Measurements from ENCODE around the gene CTDSPL. TPM values are rescaled to one million over a fixed set of nuclear protein-coding genes. Genes with fewer than 3 reads are reported as not detected.
A peak's percentile ranks its signal among the peaks of the same experiment; 100 is the strongest.

Gene CTDSPL
- total RNA-seq, 1 experiment from 2014 or later = 5.4 TPM

GRCh38 chr3:37887824-37888223 lies 26.1 kb downstream of the CTDSPL start:
- no peak for DNase-seq (ENCODE audit: extremely low read depth, low read depth)

- no peak for DNase-seq (ENCODE audit: extremely low read depth, low read depth)
Observed at GRCh38 chr3:37888421-37888820, 26.7 kb downstream of the CTDSPL start.

- DNase-seq (ENCODE audit: extremely low read depth, low read depth) = no peak
Observed at GRCh38 chr3:37890522-37890921, 28.8 kb downstream of the CTDSPL start.

- DNase-seq (ENCODE audit: extremely low read depth, low read depth) = no peak
Observed at GRCh38 chr3:37891227-37891626, 29.5 kb downstream of the CTDSPL start.

DNA sequence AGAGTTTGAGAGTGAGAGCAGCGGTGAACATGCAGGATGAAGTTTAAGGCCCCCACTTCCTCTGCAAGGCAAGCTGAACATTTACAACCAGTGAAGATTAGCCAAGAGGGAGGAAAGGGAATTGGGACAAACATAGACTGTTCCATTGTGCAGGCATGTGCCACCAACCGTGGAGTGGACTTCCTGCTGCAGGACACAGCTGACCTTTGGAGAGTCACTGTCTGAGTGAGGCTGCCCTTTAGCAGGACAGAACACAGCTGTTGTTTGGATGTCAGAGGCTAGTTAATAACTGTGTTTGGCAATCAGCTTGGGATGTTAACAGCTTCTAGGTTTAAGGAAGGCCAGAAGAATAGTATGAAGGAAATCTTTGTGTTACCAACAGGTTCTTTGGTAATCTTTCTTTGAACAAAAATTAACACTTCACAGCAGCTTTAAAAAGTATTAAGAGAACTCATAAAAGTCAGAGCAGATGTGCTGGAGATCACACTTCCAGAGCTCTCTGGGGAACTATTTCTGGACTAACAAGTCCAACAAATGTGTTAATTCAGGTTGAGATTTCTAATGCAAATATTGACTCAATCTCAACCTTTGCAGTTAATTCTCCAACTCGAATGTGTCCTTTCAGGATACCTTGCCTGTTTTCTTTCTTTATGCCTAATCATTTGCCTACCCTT lies 31.4 kb downstream of the CTDSPL start:
- no peak for DNase-seq (ENCODE audit: extremely low read depth, low read depth)

- no peak for DNase-seq (ENCODE audit: extremely low read depth, low read depth)
Observed at GRCh38 chr3:37896827-37897226, 35.1 kb downstream of the CTDSPL start.

DNA sequence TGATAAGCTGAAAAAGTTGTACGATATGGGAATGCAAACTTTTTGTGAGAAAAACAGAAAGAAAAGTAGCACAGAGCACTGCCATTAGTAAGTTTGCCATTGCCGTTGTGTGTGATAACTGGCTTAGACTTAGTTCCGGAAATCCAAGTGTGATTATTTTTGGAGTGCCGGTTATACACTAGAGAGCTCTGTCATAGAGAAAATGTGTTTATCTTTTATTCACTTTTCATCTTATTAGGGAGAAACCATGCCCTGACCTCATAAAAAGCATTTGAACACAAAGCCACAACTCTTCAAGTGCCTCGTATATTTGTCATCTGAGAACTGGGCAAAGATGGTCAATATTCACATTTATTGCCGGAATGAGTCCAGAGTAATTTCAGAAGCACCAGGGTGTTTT lies 36.1 kb downstream of the CTDSPL start:
- DNase-seq (ENCODE audit: extremely low read depth, low read depth) = no peak

- DNase-seq (ENCODE audit: extremely low read depth, low read depth) = no peak
Observed at GRCh38 chr3:37898424-37898823, 36.7 kb downstream of the CTDSPL start.

GRCh38 chr3:37899101-37899707 lies 37.5 kb downstream of the CTDSPL start:
- no peak for DNase-seq (ENCODE audit: extremely low read depth, low read depth)

- no peak for DNase-seq (ENCODE audit: extremely low read depth, low read depth)
Observed at GRCh38 chr3:37899711-37900306, 38.1 kb downstream of the CTDSPL start.

GRCh38 chr3:37901721-37902120 lies 40.0 kb downstream of the CTDSPL start:
- DNase-seq (ENCODE audit: extremely low read depth, low read depth) = no peak

DNA sequence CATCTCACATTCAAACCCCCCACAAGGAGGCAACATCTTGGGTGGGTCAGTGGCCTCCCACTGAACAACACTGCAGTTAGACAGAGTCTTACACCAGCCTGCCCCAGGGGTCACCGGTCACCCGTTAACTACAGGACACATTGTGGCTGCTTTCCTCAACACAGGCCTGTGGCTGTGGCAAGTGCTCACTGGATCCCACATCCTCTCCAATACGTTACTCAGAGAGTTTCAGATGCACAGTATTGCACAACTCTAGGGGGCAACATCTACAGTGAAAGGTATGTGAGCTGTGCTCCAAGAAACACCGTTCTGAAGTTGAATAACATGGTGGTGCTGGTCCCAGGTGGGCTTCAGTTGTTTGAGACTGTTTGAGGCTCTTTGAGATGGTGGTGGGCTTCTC lies 41.0 kb downstream of the CTDSPL start:
- no peak for DNase-seq (ENCODE audit: extremely low read depth, low read depth)

DNA sequence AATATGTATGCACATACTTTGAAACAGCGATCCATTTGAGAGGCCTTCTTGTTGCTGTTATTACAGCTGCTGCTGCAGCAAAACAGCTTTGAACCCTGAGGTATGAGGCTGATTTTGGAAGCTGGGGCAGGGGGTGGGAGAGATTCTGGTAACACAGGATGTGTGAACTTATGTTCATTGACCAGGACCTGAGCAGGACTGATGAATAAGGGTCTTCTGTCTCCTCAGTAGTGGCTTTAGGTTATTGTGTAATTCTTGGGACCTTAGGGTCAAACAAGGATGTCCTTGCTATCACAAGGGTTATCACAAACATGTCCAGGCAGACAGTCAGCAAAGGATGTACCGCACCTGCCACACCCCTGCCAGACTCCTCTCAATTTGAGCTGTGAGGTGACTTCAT lies 41.6 kb downstream of the CTDSPL start:
- DNase-seq (ENCODE audit: extremely low read depth, low read depth) = no peak

GRCh38 chr3:37903734-37904133 lies 42.1 kb downstream of the CTDSPL start:
- DNase-seq (ENCODE audit: extremely low read depth, low read depth) = no peak

GRCh38 chr3:37904601-37905000 lies 42.9 kb downstream of the CTDSPL start:
- peak; percentile 3 for DNase-seq (ENCODE audit: extremely low read depth, low read depth)

GRCh38 chr3:37905346-37905745 lies 43.7 kb downstream of the CTDSPL start:
- no peak for DNase-seq (ENCODE audit: extremely low read depth, low read depth)

GRCh38 chr3:37905987-37906674 lies 44.5 kb downstream of the CTDSPL start:
- no peak for DNase-seq (ENCODE audit: extremely low read depth, low read depth)

- no peak for DNase-seq (ENCODE audit: extremely low read depth, low read depth)
Observed at GRCh38 chr3:37906734-37907282, 45.1 kb downstream of the CTDSPL start.

GRCh38 chr3:37907371-37907770 lies 45.7 kb downstream of the CTDSPL start:
- DNase-seq (ENCODE audit: extremely low read depth, low read depth) = no peak

- no peak for DNase-seq (ENCODE audit: extremely low read depth, low read depth)
Observed at GRCh38 chr3:37907906-37908305, 46.2 kb downstream of the CTDSPL start.
